Thoracic aorta (tissue), 2 donors: Measurements from ENCODE around the gene DDTL. TPM values are rescaled to one million over a fixed set of nuclear protein-coding genes. Genes with fewer than 3 reads are reported as not detected.
"Not testable (repeated sequence)": the region's sequence is repeated elsewhere in the genome, so short reads cannot be mapped to it uniquely, and the experiment has no call there.

Experiments used
- ATAC-seq: fragments of 150-250 bp; one replicate; pipeline ENCODE4 v1.8.0; 2017; ENCODE audit warnings: low read depth; ENCODE audit not compliant: insufficient number of reproducible peaks, low FRiP score
- DNase-seq: peaks from one replicate; pipeline ENCODE4 v3.0.0-alpha.2; 2020; ENCODE audit warnings: low spot score
- H3K27ac ChIP-seq, 2 donors: fragments of 200-600 bp; sonication (generic); 1 replicate in 1 of 2; 2 replicates in 1 of 2; pipeline ENCODE4 v1.5.1; 2016; ENCODE audit warnings: mild to moderate bottlenecking in 2 of 2, moderate library complexity in 2 of 2
- H3K27me3 ChIP-seq: fragments of 200-600 bp; sonication (generic); replicated peaks from 2 replicates; pipeline ENCODE4 v1.6.0; 2016; ENCODE audit warnings: mild to moderate bottlenecking; ENCODE audit not compliant: insufficient read depth
- H3K36me3 ChIP-seq: fragments of 200-600 bp; sonication (generic); one replicate; pipeline ENCODE4 v1.5.1; 2016
- H3K4me1 ChIP-seq, 2 donors: fragments of 200-600 bp; sonication (generic); 1 replicate in 1 of 2; 2 replicates in 1 of 2; pipeline versions ENCODE4 v1.5.1 to v1.6.0; 2016; ENCODE audit warnings: low read depth in 2 of 2, mild to moderate bottlenecking in 1 of 2; ENCODE audit not compliant: control insufficient read depth in 1 of 2
- H3K4me3 ChIP-seq: fragments of 200-600 bp; sonication (generic); 2 replicates; pipeline ENCODE4 v1.5.1; 2016; ENCODE audit warnings: mild to moderate bottlenecking
- H3K9me3 ChIP-seq: fragments of 200-600 bp; sonication (generic); 2 replicates; pipeline ENCODE4 v1.5.1; 2016
- CTCF ChIP-seq: fragments of 200-600 bp; sonication (generic); IDR thresholded peaks from one replicate; pipeline ENCODE4 v1.5.1; 2019; ENCODE audit warnings: antibody characterized with exemption
- total RNA-seq, 2 donors: library from RNA; depleted of rRNA; stranded (reverse); fragments of >200 nt; gene quantifications; one replicate each; pipeline versions ENCODE4 v1.1.0 to v1.2.3, GENCODE V29; 2016

DDTL gene
- total RNA-seq, 2 donors from 2014 or later: 5.4 TPM; not detected in 1

GRCh38 chr22:23970816-23971486, 4.3 kb downstream of the DDTL start:
- no peaks in the 10 kb centered on the region for H3K4me1 ChIP-seq
- no peak overlapping the region for H3K27ac ChIP-seq
- H3K9me3 ChIP-seq: no peaks in the 10 kb centered on the region
- H3K4me3 ChIP-seq: no peak overlapping the region
- TF ChIP-seq CTCF: no peak
- ATAC-seq (no peak), DNase-seq (no peak)
- no peaks in the 10 kb centered on the region for H3K27me3 ChIP-seq
- H3K36me3 ChIP-seq: peaks cover 18% of the 10 kb centered on the region

GRCh38 chr22:23971927-23972326, 5.2 kb downstream of the DDTL start:
- not testable (repeated sequence) for H3K27me3 ChIP-seq, ATAC-seq, H3K27ac ChIP-seq, DNase-seq, H3K9me3 ChIP-seq, H3K4me1 ChIP-seq, H3K4me3 ChIP-seq
- H3K36me3 ChIP-seq: peaks cover 18% of the 10 kb centered on the region

DNA sequence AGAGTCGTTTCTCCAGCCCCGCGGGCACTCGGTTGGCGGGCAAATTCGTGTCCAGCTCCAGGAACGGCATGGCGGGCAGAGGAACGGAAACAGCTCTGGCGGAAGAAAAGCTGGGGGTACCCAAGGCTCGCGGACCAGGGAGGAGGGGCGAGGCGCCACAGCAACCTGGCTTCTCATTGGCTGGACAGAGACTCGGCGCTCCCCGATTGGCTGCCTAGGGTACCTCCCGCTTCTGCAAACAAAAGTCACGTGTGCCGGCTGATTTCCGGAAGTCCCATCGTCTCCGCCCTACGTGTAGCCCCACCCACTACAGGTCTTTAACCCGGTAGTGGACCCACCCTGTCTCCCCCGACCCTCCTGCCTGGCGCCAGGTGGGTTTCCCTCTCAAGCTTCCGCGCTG, 7.7 kb downstream of the DDTL start, which contains the start of gene DDT:
Gene DDT (minus strand): TSS at position 97 of the 400 bp plus-strand sequence. CDS start 27 bp downstream, at position 70.
- not testable (repeated sequence) for H3K27ac ChIP-seq, H3K4me3 ChIP-seq, H3K4me1 ChIP-seq, H3K9me3 ChIP-seq, DNase-seq, H3K27me3 ChIP-seq
- peak; percentile 93 for ATAC-seq
- H3K36me3 ChIP-seq: peaks cover 14% of the 10 kb centered on the region

GRCh38 chr22:23974836-23975352, 8.2 kb downstream of the DDTL start:
- H3K4me3 ChIP-seq: not testable (repeated sequence)

GRCh38 chr22:23977304-23977703, 10.6 kb downstream of the DDTL start:
- H3K9me3 ChIP-seq, DNase-seq, H3K27ac ChIP-seq, H3K4me1 ChIP-seq, H3K27me3 ChIP-seq, H3K4me3 ChIP-seq, H3K36me3 ChIP-seq, ATAC-seq: not testable (repeated sequence)

More at GRCh38 chr22:23974836-23975352, 8.2 kb downstream of the DDTL start:
- peaks cover 14% of the 10 kb centered on the region for H3K36me3 ChIP-seq
- H3K27ac ChIP-seq, H3K9me3 ChIP-seq, DNase-seq, H3K27me3 ChIP-seq, ATAC-seq, H3K4me1 ChIP-seq: not testable (repeated sequence)

DNA sequence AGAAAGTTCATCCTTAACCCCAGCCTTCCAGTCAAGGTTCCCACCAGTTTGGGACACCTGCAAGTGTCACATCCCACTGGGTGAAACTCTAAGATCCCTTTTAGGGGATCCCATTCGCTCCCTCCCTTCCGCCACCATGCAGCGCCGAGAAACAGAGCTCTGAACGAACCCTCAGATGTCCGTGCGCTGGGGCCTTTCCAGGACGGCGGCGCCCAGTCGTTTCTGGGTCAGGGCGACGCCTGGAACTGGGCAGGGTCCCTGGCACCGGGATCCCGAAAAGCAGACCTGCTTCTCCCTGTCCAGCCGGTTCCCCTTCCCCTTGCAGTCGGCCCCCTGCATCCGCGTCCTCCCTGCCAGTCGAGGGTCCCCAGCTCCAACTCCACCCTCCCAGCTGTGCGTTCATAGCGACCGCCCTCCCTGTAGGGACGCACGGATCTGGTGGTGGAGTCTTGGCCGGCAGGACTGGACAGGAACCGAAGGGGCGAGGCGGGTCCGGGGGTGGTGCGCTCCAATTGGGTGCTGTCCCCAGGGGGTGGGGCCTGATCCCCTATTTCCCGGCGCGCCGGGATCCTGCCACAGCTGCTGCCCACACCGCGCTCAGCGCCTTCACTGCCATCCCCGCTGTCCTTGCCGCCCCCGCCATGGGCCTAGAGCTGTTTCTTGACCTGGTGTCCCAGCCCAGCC, 13.0 kb downstream of the DDTL start, which contains the start of gene GSTT2:
Gene GSTT2 (plus strand): TSS at position 578 of the 684 bp plus-strand sequence.
- not testable (repeated sequence) for H3K27ac ChIP-seq, ATAC-seq, H3K4me3 ChIP-seq, DNase-seq, H3K9me3 ChIP-seq, H3K4me1 ChIP-seq, H3K36me3 ChIP-seq, H3K27me3 ChIP-seq

DNA sequence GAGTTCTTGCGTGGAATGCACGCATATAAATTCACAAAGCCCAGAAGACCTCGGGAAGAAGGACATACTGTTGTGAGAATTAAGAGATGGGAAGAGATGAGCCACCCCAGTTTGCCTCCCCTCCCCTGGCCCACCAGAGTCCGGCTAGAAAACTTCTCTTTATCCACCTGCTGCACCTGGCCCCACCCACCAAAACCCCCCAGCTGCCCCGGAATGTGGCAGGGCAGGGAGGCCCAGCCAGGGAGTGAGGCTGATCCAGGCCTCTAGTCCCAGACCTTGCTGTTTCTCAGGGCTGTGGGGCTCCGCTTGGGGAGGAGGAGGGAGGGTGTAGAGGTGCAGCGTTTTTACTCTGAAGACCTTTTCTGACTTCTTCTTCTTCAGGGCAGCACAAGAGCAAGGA, 13.9 kb downstream of the DDTL start:
- not testable (repeated sequence) for H3K9me3 ChIP-seq, H3K4me3 ChIP-seq, H3K27me3 ChIP-seq, ATAC-seq, H3K36me3 ChIP-seq, H3K27ac ChIP-seq, H3K4me1 ChIP-seq, DNase-seq

DNA sequence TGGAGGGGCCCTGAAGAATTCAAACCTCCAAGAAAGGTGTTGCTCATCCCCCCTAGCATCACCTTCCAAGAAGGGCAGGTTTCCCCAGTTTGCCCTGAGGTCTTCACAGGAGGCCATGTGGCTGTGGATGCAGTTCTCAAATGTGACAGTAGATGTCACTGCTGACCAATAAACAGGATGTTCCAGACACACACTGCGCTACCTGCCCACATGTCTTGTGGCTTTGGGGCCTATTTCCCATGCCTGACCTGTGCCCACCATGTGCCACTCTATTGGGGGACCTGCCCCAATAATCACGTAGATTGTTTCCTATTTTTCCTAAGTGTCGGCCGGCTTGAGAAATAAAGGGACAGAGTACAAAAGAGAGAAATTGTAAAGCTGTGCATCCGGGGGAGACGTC, 17.7 kb downstream of the DDTL start:
- H3K9me3 ChIP-seq: no peaks in the 10 kb centered on the region
- no peak for DNase-seq
- ATAC-seq: no peak
- peak; percentile 52 for TF ChIP-seq CTCF
- H3K4me3 ChIP-seq: no peak overlapping the region
- no peak overlapping the region for H3K27ac ChIP-seq
- H3K4me1 ChIP-seq: no peaks in the 10 kb centered on the region
- no peaks in the 10 kb centered on the region for H3K36me3 ChIP-seq
- H3K27me3 ChIP-seq: no peaks in the 10 kb centered on the region

- H3K4me3 ChIP-seq, H3K36me3 ChIP-seq, H3K9me3 ChIP-seq, ATAC-seq, H3K27ac ChIP-seq, H3K27me3 ChIP-seq, DNase-seq, H3K4me1 ChIP-seq: not testable (repeated sequence)
These were observed 19.4 kb downstream of the DDTL start for GRCh38 chr22:23986089-23986488.

- H3K4me3 ChIP-seq, H3K27ac ChIP-seq, H3K4me1 ChIP-seq, DNase-seq, H3K27me3 ChIP-seq, H3K9me3 ChIP-seq, H3K36me3 ChIP-seq, ATAC-seq: not testable (repeated sequence)
These were observed 20.0 kb downstream of the DDTL start for GRCh38 chr22:23986538-23987178.
